Right lobe of liver (tissue), 6 donors: ENCODE measurements around the gene PRR18. TPM values are rescaled to one million over a fixed set of nuclear protein-coding genes. Genes with fewer than 3 reads are reported as not detected.

Experiments used
- ATAC-seq, 4 donors: fragments of 200-7000 bp; cut with Tn5 transposase; one replicate each; pipeline ENCODE4 v1.9.1; 2020; ENCODE audit warnings: mild to moderate bottlenecking in 4 of 4, moderate library complexity in 4 of 4
- DNase-seq, 3 donors: peaks; one replicate each; pipeline ENCODE4 v3.0.0-alpha.2; 2020
- H3K27ac ChIP-seq, 3 donors: fragments of 200-600 bp; one replicate each; pipeline ENCODE4 v1.8.0; 2022
- H3K27me3 ChIP-seq, 2 donors: fragments of 200-600 bp; one replicate each; pipeline ENCODE4 v1.8.0; 2022
- H3K36me3 ChIP-seq, 4 donors: fragments of 200-600 bp; sonication (generic) in 1 of 4; one replicate each; pipeline versions ENCODE4 v1.5.1 to v1.8.0; 2017 to 2022; ENCODE audit warnings: control low read depth in 1 of 4
- H3K4me1 ChIP-seq, 4 donors: fragments of 200-600 bp; sonication (generic) in 1 of 4; one replicate each; pipeline versions ENCODE4 v1.5.1 to v1.8.0; 2017 to 2022; ENCODE audit warnings: control low read depth in 1 of 4
- H3K4me3 ChIP-seq, 3 donors: fragments of 200-600 bp; one replicate each; pipeline ENCODE4 v1.8.0; 2022
- H3K9me3 ChIP-seq, 4 donors: fragments of 200-600 bp; sonication (generic) in 1 of 4; one replicate each; pipeline versions ENCODE4 v1.5.1 to v1.8.0; 2017 to 2022; ENCODE audit warnings: control low read depth in 1 of 4
- CTCF ChIP-seq, 4 donors: fragments of 200-600 bp in 3 of 4; fragments of 450-650 bp in 1 of 4; IDR thresholded peaks; one replicate each; pipeline versions ENCODE4 v1.5.1 to v1.8.0; 2016 to 2022; ENCODE audit warnings: antibody characterized with exemption in 4 of 4, mild to moderate bottlenecking in 2 of 4
- POLR2A ChIP-seq: fragments of 450-650 bp; IDR thresholded peaks from one replicate; pipeline ENCODE4 v1.6.1; 2017; ENCODE audit warnings: antibody characterized with exemption, mild to moderate bottlenecking
- WGBS: methylation state at CpG from one replicate; pipeline ENCODE4 v1.1.6; 2018; ENCODE audit warnings: low coverage, low lambda C conversion rate; ENCODE audit not compliant: insufficient coverage; ENCODE audit errors: missing lambda C conversion rate; 5-methylcytosine and 5-hydroxymethylcytosine counted together
- intact Hi-C, 2 donors: fragments of 100-400 bp; cut with DNase I; formaldehyde crosslinking; loops; one replicate each; pipeline versions ENCODE4 v1.11.2 to v1.14.1; 2022
- total RNA-seq, 6 experiments: library from RNA; depleted of rRNA in 2 of 6; stranded (reverse); fragments of >200 nt in 2 of 6; fragmentation: NEBNext Ultra II Directional in 3 of 6; extraction: Animal tissue kit (Norgen Biotek cat#: 25700) in 3 of 6; gene quantifications; one replicate each; pipeline versions ENCODE4 v1.1.0 to v1.2.4, GENCODE V29; 2016 to 2023
- donor health status: DM: no; HTN: yes; CAD: no.
- donor health status: DM: no; HTN: no; CAD: no.
- donor health status: DM: no; HTN: no; CAD: no.
- donor health status: DM: no; HTN: yes; CAD: no.
- donor health status: DM: no; HTN: yes; CAD: no.

Gene PRR18
- total RNA-seq, 6 experiments from 2014 or later: 0.39 to 3.6 (median 1.6) TPM

- Histone ChIP-seq H3K4me3 (no peak overlapping the region), H3K36me3 (no peaks in the 10 kb centered on the region), H3K27ac (no peak overlapping the region), H3K4me1 (no peaks in the 10 kb centered on the region), H3K9me3 (no peaks in the 10 kb centered on the region), H3K27me3 (no peaks in the 10 kb centered on the region)
- WGBS: 72% methylated on average over 11 of the region's 11 CpGs
- intact Hi-C loops: loop anchor here in 1 of 2 donors (5.0 kb wide), 1 partner anchor 125 kb away; no protein-coding TSS in a partner anchor
- DNase-seq (no peak), ATAC-seq (no peak)
- TF ChIP-seq POLR2A (no peak), CTCF (IDR thresholded peaks at IDR 0.05) (no peak)
Measured at GRCh38 chr6:166277018-166277417, 31.2 kb downstream of the PRR18 start.

GRCh38 chr6:166275714-166276166 is 32.5 kb downstream of the PRR18 start:
- no peak overlapping the region for H3K4me3 ChIP-seq
- H3K9me3 ChIP-seq: no peaks in the 10 kb centered on the region
- intact Hi-C loops: loop anchor here in 1 of 2 donors (5.0 kb wide), 1 partner anchor 127 kb away; no protein-coding TSS in a partner anchor
- no peaks in the 10 kb centered on the region for H3K4me1 ChIP-seq
- ATAC-seq (peak; percentile 95 to 100 (median 100)), DNase-seq (peak; percentile 76 to 81 (median 77))
- no peak overlapping the region for H3K27ac ChIP-seq
- TF ChIP-seq POLR2A (no peak), CTCF (IDR thresholded peaks at IDR 0.05) (peak in 3 of 4 donors; percentile 98 to 100 (median 99))
- WGBS: 3% methylated on average over 15 of the region's 21 CpGs
- H3K27me3 ChIP-seq: no peaks in the 10 kb centered on the region
- no peaks in the 10 kb centered on the region for H3K36me3 ChIP-seq

GRCh38 chr6:166274739-166275370 is 33.3 kb downstream of the PRR18 start:
- TF ChIP-seq CTCF (IDR thresholded peaks at IDR 0.05): no peak
- no peak for TF ChIP-seq POLR2A
- intact Hi-C loops: loop anchor here (5.0 kb wide), 2 partner anchors 127 to 132 kb away; no protein-coding TSS in a partner anchor
- Histone ChIP-seq H3K27me3 (no peaks in the 10 kb centered on the region), H3K4me1 (no peaks in the 10 kb centered on the region), H3K27ac (no peak overlapping the region), H3K4me3 (no peak overlapping the region), H3K36me3 (no peaks in the 10 kb centered on the region), H3K9me3 (no peaks in the 10 kb centered on the region)
- DNase-seq (no peak), ATAC-seq (no peak)
- WGBS: no CpG with 5 or more reads among the region's 13 CpGs

- Histone ChIP-seq H3K4me1 (no peaks in the 10 kb centered on the region), H3K4me3 (no peak overlapping the region), H3K36me3 (no peaks in the 10 kb centered on the region), H3K9me3 (no peaks in the 10 kb centered on the region), H3K27ac (no peak overlapping the region), H3K27me3 (no peaks in the 10 kb centered on the region)
- ATAC-seq (no peak), DNase-seq (no peak)
- 71% methylated on average over 4 of the region's 4 CpGs for WGBS
- intact Hi-C loops: loop anchor here in 1 of 2 donors (5.0 kb wide), 1 partner anchor 133 kb away; no protein-coding TSS in a partner anchor
- TF ChIP-seq POLR2A (no peak), CTCF (IDR thresholded peaks at IDR 0.05) (no peak)
Measured at GRCh38 chr6:166274163-166274562, 34.0 kb downstream of the PRR18 start.
